ENCODE measurements around the gene TTYH3. TPM values are rescaled to one million over a fixed set of nuclear protein-coding genes. Genes with fewer than 3 reads are reported as not detected.

TTYH3 gene
- total and polyA plus RNA-seq, 3 donors from 2014 or later = 35.6 to 69.9 (median 59.5) TPM

DNA sequence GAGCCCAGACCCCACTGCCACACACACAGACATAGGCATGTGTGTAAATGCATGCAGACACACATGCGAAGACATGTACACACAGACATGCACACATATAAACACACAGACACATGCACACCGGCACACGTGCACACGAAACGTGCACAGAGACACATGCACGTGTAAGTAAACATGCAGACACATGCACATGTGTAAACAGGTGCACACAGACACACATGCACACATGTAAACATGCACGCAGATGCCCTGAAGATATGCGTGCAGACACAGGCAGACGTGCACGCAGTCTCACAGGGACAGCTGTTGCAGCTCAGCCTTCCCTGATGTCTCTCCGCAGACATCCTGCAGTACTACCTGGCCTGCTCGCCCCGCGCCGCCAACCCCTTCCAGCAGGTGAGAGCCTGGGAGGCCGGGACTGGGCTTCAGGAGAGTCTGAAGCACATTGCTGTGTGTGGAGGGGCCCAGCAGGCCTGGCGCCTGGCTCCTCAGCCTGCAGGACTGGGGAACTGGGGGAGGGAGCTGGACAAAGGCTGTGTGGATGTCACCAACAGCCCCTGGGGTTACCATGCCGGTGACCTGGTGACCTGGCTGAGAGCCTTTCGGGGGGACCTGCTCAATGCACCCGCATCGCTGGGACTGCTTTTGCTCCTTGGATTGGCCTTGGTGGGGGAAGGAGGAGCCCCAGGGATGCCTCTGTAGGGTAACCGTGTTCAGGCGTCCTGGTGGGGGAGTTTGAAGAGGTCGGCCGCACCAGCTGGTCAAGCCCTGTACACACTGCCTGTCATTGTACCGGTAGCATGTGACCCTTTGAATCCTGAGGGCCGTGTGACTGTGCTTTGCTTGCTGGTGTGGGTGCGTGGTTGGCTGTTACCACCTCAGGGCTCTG lies 20.3 kb downstream of the TTYH3 start:
- no peaks in the 10 kb centered on the region for H3K9me3 ChIP-seq
- WGBS, 2 donors = 89 to 94% methylated on average over 19 to 28 of the region's 28 CpGs
- no peak for DNase-seq
- intact Hi-C loops (cut with DNase I; ENCODE audit: low total_unique reads) = no loop called here
- H3K27ac ChIP-seq = no peak overlapping the region
- H3K36me3 ChIP-seq (ENCODE audit: low read depth, missing control alignments) = no peaks in the 10 kb centered on the region
- no peaks in the 10 kb centered on the region for H3K27me3 ChIP-seq
- TF ChIP-seq POLR2A (IDR thresholded peaks at IDR 0.05) = no peak
- TF ChIP-seq, protein P1, sequence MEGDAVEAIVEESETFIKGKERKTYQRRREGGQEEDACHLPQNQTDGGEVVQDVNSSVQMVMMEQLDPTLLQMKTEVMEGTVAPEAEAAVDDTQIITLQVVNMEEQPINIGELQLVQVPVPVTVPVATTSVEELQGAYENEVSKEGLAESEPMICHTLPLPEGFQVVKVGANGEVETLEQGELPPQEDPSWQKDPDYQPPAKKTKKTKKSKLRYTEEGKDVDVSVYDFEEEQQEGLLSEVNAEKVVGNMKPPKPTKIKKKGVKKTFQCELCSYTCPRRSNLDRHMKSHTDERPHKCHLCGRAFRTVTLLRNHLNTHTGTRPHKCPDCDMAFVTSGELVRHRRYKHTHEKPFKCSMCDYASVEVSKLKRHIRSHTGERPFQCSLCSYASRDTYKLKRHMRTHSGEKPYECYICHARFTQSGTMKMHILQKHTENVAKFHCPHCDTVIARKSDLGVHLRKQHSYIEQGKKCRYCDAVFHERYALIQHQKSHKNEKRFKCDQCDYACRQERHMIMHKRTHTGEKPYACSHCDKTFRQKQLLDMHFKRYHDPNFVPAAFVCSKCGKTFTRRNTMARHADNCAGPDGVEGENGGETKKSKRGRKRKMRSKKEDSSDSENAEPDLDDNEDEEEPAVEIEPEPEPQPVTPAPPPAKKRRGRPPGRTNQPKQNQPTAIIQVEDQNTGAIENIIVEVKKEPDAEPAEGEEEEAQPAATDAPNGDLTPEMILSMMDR (IDR thresholded peaks at IDR 0.05) = no peak
- no peak overlapping the region for H3K4me3 ChIP-seq
- no peaks in the 10 kb centered on the region for H3K4me1 ChIP-seq

DNA sequence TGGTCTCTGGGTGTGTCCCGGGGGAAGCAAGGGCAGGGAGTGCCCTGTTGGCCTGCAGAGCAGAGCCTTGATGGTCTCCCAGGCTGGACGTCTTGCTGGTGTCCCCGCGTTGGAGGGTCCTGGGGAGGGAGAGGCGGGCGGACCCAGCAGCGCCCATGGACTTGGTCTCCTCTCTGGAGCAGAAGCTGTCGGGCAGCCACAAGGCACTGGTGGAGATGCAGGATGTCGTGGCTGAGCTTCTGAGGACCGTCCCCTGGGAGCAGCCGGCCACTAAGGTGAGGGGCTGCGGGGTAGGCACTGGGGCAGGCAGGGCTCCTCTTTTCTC lies 20.9 kb downstream of the TTYH3 start:
- no peak for DNase-seq
- no peak overlapping the region for H3K4me3 ChIP-seq
- no peaks in the 10 kb centered on the region for H3K27me3 ChIP-seq
- H3K4me1 ChIP-seq = no peaks in the 10 kb centered on the region
- no peak overlapping the region for H3K27ac ChIP-seq
- no peaks in the 10 kb centered on the region for H3K9me3 ChIP-seq
- no peaks in the 10 kb centered on the region for H3K36me3 ChIP-seq (ENCODE audit: low read depth, missing control alignments)
- 96% methylated on average over 12 of the region's 12 CpGs; no CpG with 5 or more reads in 1 of the 2 donors for WGBS, 2 donors
- no peak for TF ChIP-seq POLR2A (IDR thresholded peaks at IDR 0.05)
- TF ChIP-seq, protein P1 (IDR thresholded peaks at IDR 0.05) = no peak
- intact Hi-C loops (cut with DNase I; ENCODE audit: low total_unique reads) = no loop called here

DNA sequence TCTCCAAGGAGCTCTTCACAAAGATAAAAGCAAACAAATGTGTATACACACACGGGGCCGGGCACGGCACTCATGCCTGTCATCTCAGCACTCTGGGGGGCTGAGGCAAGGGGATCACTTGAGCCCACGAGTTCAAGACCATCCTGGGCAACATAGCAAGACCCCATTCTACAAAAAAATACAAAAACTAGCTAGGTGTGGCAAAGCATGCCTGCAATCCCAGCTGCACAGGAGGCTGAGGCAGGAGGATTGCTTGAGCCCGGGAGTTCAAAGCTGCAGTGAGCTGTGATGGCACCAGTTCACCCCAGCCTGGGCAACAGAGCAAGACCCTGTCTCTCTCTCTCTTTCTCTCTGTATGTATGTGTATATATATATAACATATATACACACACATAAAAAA lies 22.3 kb downstream of the TTYH3 start:
- Histone ChIP-seq H3K27me3 (no peaks in the 10 kb centered on the region), H3K36me3 (ENCODE audit: low read depth, missing control alignments) (no peaks in the 10 kb centered on the region), H3K4me1 (no peaks in the 10 kb centered on the region), H3K27ac (no peak overlapping the region), H3K4me3 (no peak overlapping the region), H3K9me3 (no peaks in the 10 kb centered on the region)
- DNase-seq = no peak
- no peak for TF ChIP-seq POLR2A (IDR thresholded peaks at IDR 0.05)
- TF ChIP-seq, protein P1 (IDR thresholded peaks at IDR 0.05) = no peak
- WGBS, 2 donors = 79 to 80% methylated on average over 5 of the region's 5 CpGs
- intact Hi-C loops (cut with DNase I; ENCODE audit: low total_unique reads) = no loop called here

DNA sequence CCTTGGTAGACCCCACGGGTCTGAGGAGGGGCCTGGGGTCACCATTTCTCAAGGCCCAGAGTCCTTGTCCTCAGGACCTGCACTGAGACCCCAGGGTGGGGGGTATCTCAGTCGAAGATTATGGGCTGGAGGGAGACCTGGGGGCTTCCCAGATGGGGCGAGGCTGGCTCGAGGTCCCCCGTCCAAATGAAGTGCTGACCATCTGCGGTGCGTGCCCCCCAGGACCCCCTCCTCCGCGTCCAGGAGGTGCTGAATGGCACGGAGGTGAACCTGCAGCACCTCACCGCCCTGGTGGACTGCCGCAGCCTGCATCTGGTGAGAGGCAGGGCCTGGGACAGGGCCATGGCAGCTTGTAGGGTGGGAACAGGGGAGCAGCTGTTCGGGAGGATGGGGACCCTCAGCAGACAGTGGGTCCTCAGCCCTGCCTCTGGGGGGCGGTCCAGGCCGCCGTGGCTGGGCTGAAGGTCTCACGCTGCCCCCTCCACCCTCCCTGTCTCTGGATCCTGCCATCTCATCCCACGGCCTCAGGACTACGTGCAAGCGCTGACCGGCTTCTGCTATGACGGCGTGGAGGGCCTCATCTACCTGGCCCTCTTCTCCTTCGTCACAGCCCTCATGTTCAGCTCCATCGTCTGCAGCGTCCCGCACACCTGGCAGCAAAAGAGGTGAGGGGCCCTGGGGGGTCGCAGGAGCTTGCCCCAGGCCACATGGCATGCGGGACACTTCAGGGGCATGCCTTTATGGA lies 24.3 kb downstream of the TTYH3 start:
- 96 to 97% methylated on average over 19 to 29 of the region's 29 CpGs for WGBS, 2 donors
- no peak for TF ChIP-seq POLR2A (IDR thresholded peaks at IDR 0.05)
- TF ChIP-seq, protein P1 (IDR thresholded peaks at IDR 0.05) = no peak

More for the DNA sequence above, 24.3 kb downstream of the TTYH3 start:
- no peaks in the 10 kb centered on the region for H3K27me3 ChIP-seq
- no peaks in the 10 kb centered on the region for H3K9me3 ChIP-seq
- no peaks in the 10 kb centered on the region for H3K4me1 ChIP-seq
- no peak overlapping the region for H3K27ac ChIP-seq
- DNase-seq = no peak
- H3K4me3 ChIP-seq = no peak overlapping the region
- no peaks in the 10 kb centered on the region for H3K36me3 ChIP-seq (ENCODE audit: low read depth, missing control alignments)
- intact Hi-C loops (cut with DNase I; ENCODE audit: low total_unique reads) = no loop called here
